Skeletal muscle satellite cell (primary cell): ENCODE data around the gene SPI1.

Experiments used
- H3K27me3 ChIP-seq: 2 replicates; pipeline ENCODE4 v1.7.0; 2013; ENCODE audit warnings: low read length; ENCODE audit not compliant: control insufficient read depth, insufficient read depth
- H3K36me3 ChIP-seq: 2 replicates; pipeline ENCODE4 v1.7.0; 2013; ENCODE audit warnings: mild to moderate bottlenecking, control low read depth, low read length; ENCODE audit not compliant: insufficient read depth
- H3K4me1 ChIP-seq: 2 replicates; pipeline ENCODE4 v1.7.0; 2013; ENCODE audit warnings: low read length; ENCODE audit not compliant: control insufficient read depth, insufficient read depth
- H3K4me2 ChIP-seq: 2 replicates; pipeline ENCODE4 v1.7.0; 2013; ENCODE audit warnings: mild to moderate bottlenecking, low read length
- H3K4me3 ChIP-seq: 2 replicates; pipeline ENCODE4 v1.7.0; 2013; ENCODE audit warnings: low read length
- H3K9ac ChIP-seq: 2 replicates; pipeline ENCODE4 v1.7.0; 2013; ENCODE audit warnings: mild to moderate bottlenecking, low read depth, low read length, moderate library complexity
- H3K9me3 ChIP-seq: replicated peaks from 2 replicates; pipeline ENCODE4 v1.7.0; 2013; ENCODE audit warnings: mild to moderate bottlenecking, control low read depth, low read length

Gene SPI1

DNA sequence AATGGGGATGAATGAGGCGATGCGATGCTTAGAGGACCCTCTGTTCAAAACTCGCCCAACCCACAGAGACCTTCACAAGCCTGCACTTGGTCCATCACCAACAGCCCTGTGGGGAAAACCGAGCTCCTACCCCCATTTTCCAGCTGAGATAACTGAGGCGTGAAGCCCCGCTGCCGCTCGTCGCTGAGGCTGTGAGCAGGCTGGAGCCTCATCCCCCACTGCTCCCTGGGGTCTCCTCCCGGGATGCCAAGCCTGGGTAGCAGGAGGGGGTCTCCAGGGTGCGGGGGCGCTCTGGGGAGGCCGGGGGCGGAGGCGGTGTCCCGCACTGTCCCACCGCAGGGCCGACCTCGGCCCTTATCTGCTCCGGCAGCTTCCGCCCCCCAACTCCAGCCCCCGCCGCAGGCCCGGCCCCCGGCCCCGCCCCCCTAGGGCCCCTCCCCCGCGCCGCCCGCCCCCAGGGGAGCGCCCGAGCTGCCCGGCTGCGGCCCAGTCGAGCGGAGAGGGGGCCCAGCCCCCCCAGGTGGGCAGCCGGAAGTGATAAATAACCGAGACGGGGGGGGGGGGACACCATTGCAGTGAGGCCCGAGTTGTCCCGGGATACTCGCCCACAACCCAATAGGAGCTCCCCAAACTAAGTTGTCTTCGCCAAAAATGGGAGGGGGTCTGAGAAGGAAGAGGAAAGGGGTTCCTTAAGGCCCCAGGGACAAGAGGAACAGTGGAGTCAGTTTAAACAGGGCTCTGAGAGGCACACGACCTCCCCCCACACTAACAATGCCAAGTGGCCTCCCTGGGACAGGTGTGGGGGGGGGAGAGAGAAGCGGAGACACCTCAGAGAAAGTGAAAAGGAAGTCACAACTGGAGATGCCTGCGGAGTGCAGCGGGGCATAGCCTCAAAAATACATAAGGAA lies 21.8 kb upstream of the SPI1 start:
- Histone ChIP-seq H3K27me3 (no peaks in the 10 kb centered on the region), H3K9me3 (no peaks in the 10 kb centered on the region), H3K36me3 (no peaks in the 10 kb centered on the region), H3K4me1 (peaks cover 8% of the 10 kb centered on the region), H3K4me3 (no peak overlapping the region), H3K4me2 (peak overlapping the region; percentile 68), H3K9ac (no peak overlapping the region)

DNA sequence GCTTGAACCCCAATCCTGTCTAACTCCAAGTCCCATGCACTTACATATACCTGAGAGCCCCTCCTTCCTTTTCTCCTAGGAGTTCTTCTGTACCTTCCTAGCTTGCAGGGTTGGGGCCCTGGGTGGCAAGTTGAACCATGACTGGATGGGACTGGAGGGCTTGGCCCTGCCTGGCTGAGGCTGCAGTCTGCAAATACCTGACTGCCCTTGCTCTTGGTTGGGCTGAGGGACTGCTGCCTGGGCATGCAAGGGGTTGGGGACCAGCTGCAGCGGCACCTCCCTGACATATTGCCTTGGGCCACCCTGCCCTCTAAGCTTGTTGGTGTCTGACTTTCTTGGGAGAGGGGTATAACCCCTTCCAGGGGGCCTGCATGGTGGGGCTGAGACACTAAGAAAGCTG lies 20.2 kb upstream of the SPI1 start:
- Histone ChIP-seq H3K9me3 (no peaks in the 10 kb centered on the region), H3K4me1 (peaks cover 19% of the 10 kb centered on the region)

DNA sequence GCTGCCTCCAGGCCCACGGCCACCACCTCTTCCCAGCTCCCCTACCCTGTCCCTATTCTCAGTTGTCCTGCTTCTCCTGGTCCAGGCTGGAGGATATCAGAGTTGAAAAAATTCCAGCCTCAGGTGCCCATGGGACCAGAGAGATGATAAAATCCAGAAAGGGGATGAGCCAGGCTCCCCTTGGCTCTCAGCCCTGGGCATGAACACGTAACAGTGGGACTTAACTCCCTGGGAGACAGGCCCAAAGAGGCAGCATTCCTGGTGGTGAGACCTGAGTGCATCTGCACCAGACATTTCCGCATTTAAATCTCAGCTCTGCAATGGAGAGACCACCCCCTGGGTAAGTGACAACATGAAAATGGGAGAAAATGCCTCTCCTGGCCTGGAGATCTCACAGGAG lies 19.7 kb upstream of the SPI1 start:
- peaks cover 23% of the 10 kb centered on the region for H3K4me1 ChIP-seq
- H3K9me3 ChIP-seq = no peaks in the 10 kb centered on the region

More for the DNA sequence above, 20.2 kb upstream of the SPI1 start:
- Histone ChIP-seq H3K4me3 (no peak overlapping the region), H3K27me3 (no peaks in the 10 kb centered on the region), H3K9ac (no peak overlapping the region), H3K4me2 (no peak overlapping the region), H3K36me3 (no peaks in the 10 kb centered on the region)

DNA sequence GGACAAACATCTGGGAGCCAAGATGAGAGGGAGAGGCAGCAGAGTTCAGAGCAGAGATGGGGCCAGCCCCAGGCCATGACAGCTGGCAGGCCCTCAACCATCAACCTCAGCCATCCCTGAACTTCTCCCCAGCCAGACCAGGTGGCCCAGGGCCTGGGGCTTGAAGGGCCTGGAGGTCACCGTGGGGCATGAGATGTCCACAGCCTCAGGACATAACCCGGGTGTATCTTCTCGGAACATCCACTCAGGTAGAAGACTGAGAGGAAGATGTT lies 17.6 kb upstream of the SPI1 start:
- H3K4me1 ChIP-seq = peaks cover 23% of the 10 kb centered on the region
- H3K4me3 ChIP-seq = no peak overlapping the region
- no peaks in the 10 kb centered on the region for H3K9me3 ChIP-seq
- H3K4me2 ChIP-seq = no peak overlapping the region
- no peak overlapping the region for H3K9ac ChIP-seq
- no peaks in the 10 kb centered on the region for H3K27me3 ChIP-seq
- no peaks in the 10 kb centered on the region for H3K36me3 ChIP-seq

More for the DNA sequence above, 19.7 kb upstream of the SPI1 start:
- Histone ChIP-seq H3K4me3 (no peak overlapping the region), H3K4me2 (no peak overlapping the region), H3K9ac (no peak overlapping the region), H3K27me3 (no peaks in the 10 kb centered on the region), H3K36me3 (no peaks in the 10 kb centered on the region)

DNA sequence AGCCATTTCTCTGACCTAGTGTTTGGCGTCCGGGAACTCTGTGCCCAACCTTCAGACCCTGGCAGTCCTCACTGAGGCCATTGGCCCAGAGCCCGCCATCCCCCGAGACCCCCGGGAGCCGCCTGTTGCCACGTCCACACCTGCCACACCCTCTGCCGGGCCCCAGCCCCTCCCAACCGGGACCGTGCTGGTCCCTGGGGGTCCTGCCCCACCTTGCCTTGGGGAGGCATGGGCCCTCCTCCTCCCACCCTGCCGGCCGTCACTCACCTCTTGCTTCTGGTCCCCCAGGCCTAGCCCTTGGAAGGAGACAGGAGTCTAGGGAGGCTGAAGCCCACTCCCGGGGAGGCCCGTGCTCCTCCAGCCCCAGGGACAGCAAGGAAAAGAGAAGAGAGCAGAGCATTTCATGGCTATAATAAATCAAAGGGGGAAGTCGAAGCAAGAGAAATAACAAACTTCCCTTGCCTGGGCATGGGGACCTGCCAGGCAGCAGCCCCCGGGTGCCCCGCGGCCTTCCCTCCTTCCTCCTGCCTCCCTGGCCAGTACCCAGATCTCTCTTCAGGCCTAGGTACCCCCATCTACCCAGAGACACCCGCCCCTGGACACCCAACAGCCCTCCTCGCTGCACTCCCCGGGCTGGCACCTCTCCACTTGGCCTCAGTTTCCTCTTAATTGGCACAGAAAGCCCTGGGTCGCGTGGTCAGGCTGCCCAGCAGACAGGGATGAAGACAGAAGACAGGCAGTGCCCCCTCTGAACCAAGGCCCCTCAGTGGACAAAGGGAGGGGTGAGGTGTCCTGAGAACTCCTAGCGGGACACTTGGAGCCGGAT lies 17.1 kb upstream of the SPI1 start:
- no peaks in the 10 kb centered on the region for H3K36me3 ChIP-seq
- peaks cover 21% of the 10 kb centered on the region for H3K4me1 ChIP-seq
- H3K4me2 ChIP-seq = no peak overlapping the region
- no peak overlapping the region for H3K4me3 ChIP-seq
- H3K9ac ChIP-seq = no peak overlapping the region
- no peaks in the 10 kb centered on the region for H3K27me3 ChIP-seq
- H3K9me3 ChIP-seq = no peaks in the 10 kb centered on the region

DNA sequence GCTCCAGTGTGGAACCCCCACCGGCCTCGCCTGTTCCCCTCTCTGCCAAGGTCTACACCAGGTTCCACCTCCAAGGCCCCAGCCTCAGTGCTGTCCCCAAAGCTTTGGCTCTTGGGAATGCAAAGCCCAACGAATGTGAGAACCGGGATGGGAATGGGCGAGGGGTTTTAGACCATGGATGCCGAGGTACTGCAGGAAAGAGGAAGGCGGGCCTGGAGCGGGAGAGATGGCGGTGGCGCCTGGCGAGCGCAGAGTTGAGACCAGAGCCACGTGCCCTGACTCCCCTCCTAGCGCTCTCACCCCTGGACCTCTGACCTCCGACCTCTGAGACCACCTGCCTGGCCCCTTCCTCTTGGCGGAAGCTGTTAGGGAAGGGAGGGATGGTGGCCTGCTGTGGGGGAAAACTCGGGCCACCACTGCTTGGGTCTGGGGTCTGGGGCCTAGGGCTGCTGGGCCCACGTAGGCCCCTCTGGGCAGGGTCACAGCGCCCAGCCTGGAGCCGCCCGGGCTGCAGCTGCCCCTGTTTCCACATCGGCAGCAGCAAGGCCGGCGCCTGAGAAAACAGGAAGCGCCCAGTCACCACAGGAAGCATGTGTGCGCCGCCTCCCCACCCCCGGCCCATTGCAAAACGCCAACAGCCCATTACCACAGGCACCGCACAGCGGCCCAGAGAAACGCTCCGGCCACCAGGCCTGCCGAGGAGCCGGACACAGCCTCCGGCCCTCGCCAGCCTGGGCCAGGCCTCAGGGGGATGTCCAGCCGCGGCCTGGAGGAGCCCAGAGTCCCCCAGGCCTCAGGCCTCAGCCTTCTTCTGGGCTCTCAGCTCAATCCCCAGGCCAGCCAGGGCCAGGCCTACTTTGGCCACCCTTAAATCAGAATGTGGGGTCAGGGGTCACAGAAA lies 16.2 kb upstream of the SPI1 start:
- peaks cover 15% of the 10 kb centered on the region for H3K4me1 ChIP-seq
- H3K9ac ChIP-seq = no peak overlapping the region
- H3K4me2 ChIP-seq = no peak overlapping the region
- no peak overlapping the region for H3K4me3 ChIP-seq
- H3K27me3 ChIP-seq = no peaks in the 10 kb centered on the region
- H3K9me3 ChIP-seq = no peaks in the 10 kb centered on the region
- H3K36me3 ChIP-seq = no peaks in the 10 kb centered on the region

DNA sequence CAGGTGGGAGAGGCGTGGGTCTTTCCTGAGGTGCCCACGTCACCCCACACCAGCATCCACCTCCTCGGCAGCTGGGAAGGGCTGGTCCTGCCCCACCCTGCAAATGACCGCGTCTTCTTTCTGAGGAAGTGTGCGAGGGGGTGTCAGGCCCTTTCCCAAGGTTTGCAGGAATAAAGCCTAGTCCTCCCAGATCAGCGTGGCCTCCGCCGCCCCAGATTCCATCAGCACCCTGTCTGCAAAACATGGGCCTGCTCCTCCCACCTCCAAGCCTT lies 15.6 kb upstream of the SPI1 start:
- no peaks in the 10 kb centered on the region for H3K27me3 ChIP-seq
- peaks cover 15% of the 10 kb centered on the region for H3K4me1 ChIP-seq
- no peaks in the 10 kb centered on the region for H3K36me3 ChIP-seq
- H3K4me3 ChIP-seq = no peak overlapping the region
- no peaks in the 10 kb centered on the region for H3K9me3 ChIP-seq
- peak overlapping the region; percentile 43 for H3K9ac ChIP-seq
- no peak overlapping the region for H3K4me2 ChIP-seq

DNA sequence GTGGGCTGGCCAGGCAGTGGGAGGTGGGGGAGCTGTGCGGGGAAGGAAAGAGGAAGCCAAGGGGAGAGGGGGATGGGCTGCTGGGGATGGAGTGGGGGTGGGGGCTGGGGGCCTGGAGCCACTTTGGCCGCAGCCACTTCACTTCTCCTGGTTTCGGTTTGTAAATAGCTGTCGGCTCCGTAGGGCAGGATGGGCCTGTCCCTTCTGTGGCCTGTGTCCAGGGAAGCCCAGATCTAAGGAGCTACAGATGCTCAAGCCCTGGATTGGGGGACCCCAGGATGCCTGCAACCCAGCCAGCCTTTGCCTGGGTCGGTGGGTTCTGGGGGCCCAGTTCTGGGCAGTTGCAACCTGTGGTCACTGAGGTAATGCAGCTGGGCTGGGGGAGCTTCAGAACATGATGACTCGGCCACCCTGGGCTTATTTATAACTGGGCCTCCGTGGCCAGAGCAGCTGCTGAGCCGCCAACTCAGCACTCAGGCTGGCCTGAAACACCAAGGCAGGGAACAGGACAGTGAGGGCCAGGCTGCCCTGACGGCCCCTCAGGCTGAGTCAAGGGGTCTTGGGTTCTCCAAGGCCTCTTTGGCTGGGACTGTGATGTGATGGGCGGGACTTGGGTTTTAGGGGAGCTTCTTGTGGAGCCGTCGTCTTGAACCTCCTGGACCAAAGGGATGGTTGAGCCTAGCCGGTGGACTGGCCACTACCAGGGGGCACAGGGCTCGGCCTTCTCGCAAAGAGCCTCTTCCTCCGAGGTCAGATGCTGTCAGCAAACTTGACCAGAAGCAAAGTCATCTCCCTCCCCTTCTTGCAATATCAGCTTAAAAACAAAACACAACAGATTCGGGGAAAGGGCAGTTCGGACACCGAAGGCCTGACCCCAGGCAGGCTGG lies 15.1 kb upstream of the SPI1 start:
- Histone ChIP-seq H3K9me3 (no peaks in the 10 kb centered on the region), H3K4me1 (peaks cover 15% of the 10 kb centered on the region), H3K36me3 (no peaks in the 10 kb centered on the region), H3K27me3 (no peaks in the 10 kb centered on the region), H3K4me2 (no peak overlapping the region), H3K4me3 (no peak overlapping the region), H3K9ac (peak overlapping the region; percentile 43)

DNA sequence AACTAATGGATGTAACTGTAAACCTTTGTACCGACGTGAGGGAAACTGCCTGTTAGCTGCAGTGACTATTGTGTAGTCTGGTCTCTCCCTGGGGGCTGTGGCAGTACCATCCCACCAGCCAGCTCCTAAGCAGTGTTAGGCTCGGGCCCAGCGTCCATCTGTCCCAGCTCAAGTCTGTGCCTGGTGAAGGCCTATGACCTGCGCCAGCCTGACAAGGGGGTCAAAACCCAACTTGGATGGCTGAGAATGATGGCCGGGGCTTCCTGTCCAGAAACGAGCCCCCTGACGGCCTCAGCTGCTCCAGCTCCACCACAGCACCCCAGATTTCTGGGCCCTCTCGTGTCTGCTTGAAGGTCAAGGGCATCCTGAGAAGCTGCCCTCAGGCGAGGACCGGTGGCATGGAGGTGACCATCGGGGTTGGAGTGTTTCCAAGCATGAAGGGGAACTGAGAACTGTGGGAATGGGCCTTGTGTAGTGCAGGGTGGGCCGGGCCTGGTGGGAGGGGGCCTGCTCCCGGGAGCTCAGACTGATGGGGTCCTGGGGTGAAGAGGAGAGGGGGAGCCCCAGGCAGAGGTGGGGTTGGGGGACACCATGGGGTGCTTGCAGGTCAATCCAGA lies 14.3 kb upstream of the SPI1 start:
- Histone ChIP-seq H3K4me1 (peaks cover 15% of the 10 kb centered on the region), H3K27me3 (no peaks in the 10 kb centered on the region), H3K9me3 (no peaks in the 10 kb centered on the region), H3K4me3 (no peak overlapping the region), H3K4me2 (no peak overlapping the region), H3K36me3 (no peaks in the 10 kb centered on the region), H3K9ac (no peak overlapping the region)

DNA sequence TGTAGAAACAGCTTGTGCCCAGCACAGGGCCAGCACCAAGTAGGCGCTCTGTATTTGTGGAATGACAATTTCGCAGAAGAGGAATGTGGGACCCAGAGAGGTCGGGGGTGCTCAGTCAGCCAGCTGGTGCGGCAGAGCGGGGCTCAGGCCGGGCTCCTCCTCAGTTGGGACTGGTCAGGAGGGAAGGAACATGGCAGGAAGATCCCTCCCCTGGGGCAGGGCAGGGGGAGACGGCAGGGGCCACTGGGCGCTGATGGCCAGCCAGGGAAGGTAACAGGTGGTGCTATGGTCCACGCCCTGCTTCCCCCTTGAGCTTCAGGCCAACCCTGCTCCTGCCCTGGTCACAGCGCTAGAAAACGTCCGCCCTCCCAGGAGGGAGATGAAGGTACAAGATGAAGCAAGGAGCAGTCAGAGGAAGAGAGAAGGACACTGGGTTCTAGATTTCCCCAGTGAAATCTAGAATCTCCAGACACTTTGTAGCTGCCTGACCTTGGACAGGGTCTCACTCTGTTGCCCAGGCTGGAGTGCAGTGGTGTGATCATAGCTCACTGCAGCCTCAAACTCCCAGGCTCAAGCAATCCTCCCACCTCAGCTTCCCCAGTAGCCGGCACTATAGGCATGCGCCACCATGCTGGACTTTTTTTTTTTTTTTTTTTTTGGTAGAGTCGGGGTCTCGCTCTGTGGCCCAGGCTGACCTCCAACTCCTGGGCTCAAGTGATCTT lies 13.5 kb upstream of the SPI1 start:
- Histone ChIP-seq H3K9ac (no peak overlapping the region), H3K27me3 (no peaks in the 10 kb centered on the region), H3K4me2 (no peak overlapping the region), H3K9me3 (no peaks in the 10 kb centered on the region), H3K4me3 (no peak overlapping the region), H3K36me3 (no peaks in the 10 kb centered on the region), H3K4me1 (peaks cover 15% of the 10 kb centered on the region)
